Stimulated activated naive CD8-positive, alpha-beta T cell treated with anti-CD3 and anti-CD28 coated beads, Interleukin-15, Interleukin-2, amounts not matched to agents 100 U/mL and 50 U/mL, for 24 hours (primary cell): ENCODE data around the gene EVA1B.

Experiments
- ATAC-seq: fragments of 150-1000 bp; cut with Tn5 transposase; one replicate; pipeline ENCODE4 v1.10.0; 2021
- DNase-seq: peaks from one replicate; pipeline ENCODE4 v3.0.0; 2021

The EVA1B gene

DNA sequence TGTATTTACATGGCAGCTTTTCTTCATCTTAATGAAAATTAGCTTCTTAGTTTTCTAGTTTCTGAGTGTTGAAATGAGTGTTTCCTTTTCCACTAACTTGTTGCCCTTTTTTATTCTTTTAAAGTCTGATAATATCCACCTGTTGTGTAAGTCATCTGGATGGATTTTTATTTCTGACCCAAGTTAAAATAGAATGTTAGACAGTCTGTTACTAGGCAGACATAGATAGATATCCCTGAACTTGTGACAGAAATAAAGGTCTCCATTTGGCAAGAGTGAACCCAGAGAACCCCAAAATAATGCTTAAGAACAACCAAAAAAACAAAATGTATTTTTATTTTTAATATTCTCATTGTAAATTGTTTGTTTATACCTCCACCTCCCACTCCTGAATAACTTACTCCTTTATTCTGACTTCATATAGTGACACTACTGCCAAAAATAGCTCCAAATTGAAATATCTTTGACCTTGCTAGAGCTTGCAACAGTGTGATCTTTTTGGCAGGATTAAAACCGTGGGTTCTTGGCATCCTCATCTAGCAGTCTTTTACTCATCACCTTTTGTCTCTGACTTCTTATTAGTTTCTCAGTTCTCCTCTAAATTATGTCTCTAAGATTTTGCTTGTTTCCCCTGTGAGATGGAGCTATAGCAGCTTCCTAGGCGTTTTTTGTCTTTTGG lies 44.2 kb downstream of the EVA1B start:
- DNase-seq, result no peak

DNA sequence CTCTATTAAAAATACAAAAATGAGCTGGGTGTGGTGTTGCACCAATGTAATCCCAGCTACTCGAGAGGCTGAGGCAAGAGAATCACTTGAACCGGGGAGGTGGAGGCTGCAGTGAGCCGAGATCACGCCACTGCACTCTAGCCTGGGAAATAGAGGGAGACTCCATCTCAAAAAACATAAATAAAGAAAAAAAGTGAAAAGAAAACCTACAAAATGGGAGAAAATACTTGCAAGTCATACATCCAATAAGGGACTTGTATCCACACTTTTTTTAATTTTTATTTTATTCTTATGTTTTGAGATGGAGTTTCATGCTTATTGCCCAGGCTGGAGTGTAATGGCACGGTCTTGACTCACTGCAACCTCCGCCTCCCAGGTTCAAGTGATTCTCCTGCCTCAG lies 46.8 kb downstream of the EVA1B start:
- ATAC-seq, result no peak

More for the DNA sequence above, 44.2 kb downstream of the EVA1B start:
- ATAC-seq, result no peak

DNA sequence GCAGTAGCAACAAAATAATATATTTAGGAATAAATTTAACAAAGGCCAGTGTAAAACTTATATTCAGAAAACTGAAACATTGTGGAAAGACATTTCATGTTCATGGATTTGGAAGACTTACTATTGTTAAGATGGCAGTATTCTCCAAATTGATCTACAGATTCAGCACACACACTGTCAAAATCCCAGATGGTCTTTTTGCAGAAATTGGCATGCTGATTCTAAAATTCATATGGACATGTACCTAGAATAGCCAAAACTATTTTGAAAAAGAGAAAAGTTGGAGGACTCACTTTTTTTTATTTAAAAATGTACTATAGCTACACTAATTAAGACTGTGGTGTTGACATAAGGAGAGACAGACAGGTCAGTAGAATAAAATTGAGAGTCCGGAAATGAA lies 49.2 kb downstream of the EVA1B start:
- DNase-seq, result no peak
- ATAC-seq, result no peak

More for the DNA sequence above, 46.8 kb downstream of the EVA1B start:
- no peak for DNase-seq

DNA sequence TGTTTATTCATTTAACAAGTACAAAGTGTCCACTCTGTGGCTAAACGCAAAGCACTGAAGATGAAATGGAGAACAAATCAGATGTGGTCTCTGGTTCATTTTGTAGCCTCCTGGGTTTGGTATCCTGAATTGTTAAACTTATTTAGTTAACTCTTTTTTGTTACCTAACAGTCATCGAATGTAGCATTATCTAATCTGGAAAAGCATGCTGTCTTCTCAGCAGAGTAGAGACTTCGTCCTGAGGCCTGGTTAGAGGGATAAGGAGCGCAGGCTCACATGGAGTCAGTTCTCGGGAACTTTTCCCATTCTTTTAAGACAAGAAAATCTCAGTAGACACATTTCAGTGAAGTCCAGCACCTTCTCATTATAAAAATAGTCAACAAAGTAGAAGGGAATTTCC lies 50.4 kb downstream of the EVA1B start:
- DNase-seq, result no peak
- no peak for ATAC-seq
